D721Med (cell line): ENCODE data around the gene SPTA1.

Experiments used
- DNase-seq: peaks from one replicate; pipeline ENCODE4 v3.0.0; 2011; ENCODE audit warnings: low spot score; ENCODE audit not compliant: insufficient read length
- FAIRE-seq: peaks from 2 replicates; lab custom pipeline; 2011; peaks lifted over from hg19 to GRCh38; lab: Jason Lieb, UNC
- CTCF ChIP-seq: IDR thresholded peaks from 2 replicates; pipeline ENCODE4 v1.5.1; 2012; ENCODE audit warnings: mild to moderate bottlenecking, control low read depth; ENCODE audit not compliant: insufficient read depth; ENCODE audit errors: missing control alignments

Gene SPTA1

GRCh38 chr1:158654571-158654970, 31.9 kb downstream of the SPTA1 start:
- no peak for TF ChIP-seq CTCF
- DNase-seq = no peak
- FAIRE-seq = no peak

GRCh38 chr1:158654086-158654485, 32.4 kb downstream of the SPTA1 start:
- no peak for TF ChIP-seq CTCF
- FAIRE-seq (no peak), DNase-seq (no peak)

- TF ChIP-seq CTCF = no peak
- FAIRE-seq (no peak), DNase-seq (no peak)
These were observed 33.7 kb downstream of the SPTA1 start for GRCh38 chr1:158652721-158653334.

GRCh38 chr1:158649052-158649451, 37.5 kb downstream of the SPTA1 start:
- DNase-seq (no peak), FAIRE-seq (no peak)
- no peak for TF ChIP-seq CTCF

GRCh38 chr1:158646465-158646864, 40.0 kb downstream of the SPTA1 start:
- TF ChIP-seq CTCF = no peak
- DNase-seq (no peak), FAIRE-seq (no peak)

- no peak for FAIRE-seq
- no peak for TF ChIP-seq CTCF
- DNase-seq = no peak
These were observed 42.1 kb downstream of the SPTA1 start for GRCh38 chr1:158644449-158644848.

GRCh38 chr1:158638904-158639303, 47.6 kb downstream of the SPTA1 start:
- DNase-seq (no peak), FAIRE-seq (no peak)

More at GRCh38 chr1:158638904-158639303, 47.6 kb downstream of the SPTA1 start:
- TF ChIP-seq CTCF = no peak
